Uterus (tissue), 2 donors: ENCODE results near the gene PRKCE.

Experiments used
- POLR2A ChIP-seq, 2 donors: fragments of 450-650 bp; IDR thresholded peaks; one replicate each; pipeline ENCODE4 v1.6.1; 2016; ENCODE audit warnings: antibody characterized with exemption in 2 of 2, mild to moderate bottlenecking in 1 of 2, moderate library complexity in 1 of 2
- TF ChIP-seq, protein P1 (sequence below), 4 experiments: fragments of 200-600 bp in 2 of 4; fragments of 450-650 bp in 2 of 4; sonication (generic) in 2 of 4; IDR thresholded peaks; one replicate each; pipeline ENCODE4 v1.5.1; 2016 to 2019; ENCODE audit warnings: antibody characterized with exemption in 4 of 4, mild to moderate bottlenecking in 2 of 4, moderate library complexity in 1 of 4

DNA sequence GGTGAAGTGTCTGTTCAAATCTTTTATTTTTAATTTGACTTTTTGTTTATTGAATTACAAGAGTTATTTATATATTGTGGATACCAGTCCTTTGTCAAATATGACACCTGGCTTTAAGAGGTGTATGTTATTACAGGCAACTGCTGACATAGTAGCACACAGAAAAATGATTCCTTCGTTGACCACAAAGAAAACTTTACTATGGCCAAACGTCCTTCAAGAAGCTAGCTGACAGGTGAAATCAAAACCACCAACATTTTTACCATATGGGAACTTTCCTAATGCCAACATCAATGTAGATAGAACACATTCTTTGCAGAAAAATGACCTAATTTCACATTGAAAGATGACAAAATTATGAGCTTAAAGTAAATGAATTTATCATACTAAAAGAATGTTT, 34.0 kb upstream of the PRKCE start:
- TF ChIP-seq, protein P1, sequence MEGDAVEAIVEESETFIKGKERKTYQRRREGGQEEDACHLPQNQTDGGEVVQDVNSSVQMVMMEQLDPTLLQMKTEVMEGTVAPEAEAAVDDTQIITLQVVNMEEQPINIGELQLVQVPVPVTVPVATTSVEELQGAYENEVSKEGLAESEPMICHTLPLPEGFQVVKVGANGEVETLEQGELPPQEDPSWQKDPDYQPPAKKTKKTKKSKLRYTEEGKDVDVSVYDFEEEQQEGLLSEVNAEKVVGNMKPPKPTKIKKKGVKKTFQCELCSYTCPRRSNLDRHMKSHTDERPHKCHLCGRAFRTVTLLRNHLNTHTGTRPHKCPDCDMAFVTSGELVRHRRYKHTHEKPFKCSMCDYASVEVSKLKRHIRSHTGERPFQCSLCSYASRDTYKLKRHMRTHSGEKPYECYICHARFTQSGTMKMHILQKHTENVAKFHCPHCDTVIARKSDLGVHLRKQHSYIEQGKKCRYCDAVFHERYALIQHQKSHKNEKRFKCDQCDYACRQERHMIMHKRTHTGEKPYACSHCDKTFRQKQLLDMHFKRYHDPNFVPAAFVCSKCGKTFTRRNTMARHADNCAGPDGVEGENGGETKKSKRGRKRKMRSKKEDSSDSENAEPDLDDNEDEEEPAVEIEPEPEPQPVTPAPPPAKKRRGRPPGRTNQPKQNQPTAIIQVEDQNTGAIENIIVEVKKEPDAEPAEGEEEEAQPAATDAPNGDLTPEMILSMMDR (IDR thresholded peaks at IDR 0.05): no peak
- TF ChIP-seq POLR2A (IDR thresholded peaks at IDR 0.05): no peak
